Activated effector memory CD4-positive, alpha-beta T cell treated with anti-CD3 and anti-CD28 coated beads, Interleukin-2, amount 50 U/mL, for 16 hours (primary cell): Measurements from ENCODE around the gene NEU4.
"Not testable (repeated sequence)": the region's sequence is repeated elsewhere in the genome, so short reads cannot be mapped to it uniquely, and the experiment has no call there.

Source experiments
- DNase-seq: peaks from one replicate; pipeline ENCODE4 v3.0.0-alpha.2; 2020

Gene NEU4

GRCh38 chr2:241799522-241800197 lies 9.3 kb upstream of the NEU4 start:
- peak; percentile 62 for DNase-seq

- peak; percentile 45 for DNase-seq
These were observed 8.6 kb upstream of the NEU4 start for GRCh38 chr2:241800198-241800903.

GRCh38 chr2:241801611-241802420 lies 7.2 kb upstream of the NEU4 start:
- peak; percentile 58 for DNase-seq

GRCh38 chr2:241802421-241803318 lies 6.3 kb upstream of the NEU4 start:
- DNase-seq: peak; percentile 58

- peak; percentile 76 for DNase-seq
These were observed 5.3 kb upstream of the NEU4 start for GRCh38 chr2:241803387-241804325.

- DNase-seq: peak; percentile 64
These were observed 4.4 kb upstream of the NEU4 start for GRCh38 chr2:241804326-241805229.

- not testable (repeated sequence) for DNase-seq
These were observed 2.8 kb upstream of the NEU4 start for GRCh38 chr2:241806217-241806616.

- no peak for DNase-seq
These were observed 807 bp upstream of the NEU4 start for GRCh38 chr2:241808051-241808720.

GRCh38 chr2:241809383-241810306 lies 652 bp downstream of the NEU4 start:
- no peak for DNase-seq

GRCh38 chr2:241810307-241811200 lies 1.6 kb downstream of the NEU4 start:
- DNase-seq: no peak

- DNase-seq: no peak
These were observed 2.4 kb downstream of the NEU4 start for GRCh38 chr2:241811201-241811951.

GRCh38 chr2:241811952-241812729 lies 3.1 kb downstream of the NEU4 start:
- no peak for DNase-seq

- no peak for DNase-seq
These were observed 4.0 kb downstream of the NEU4 start for GRCh38 chr2:241812730-241813643.

- DNase-seq: no peak
These were observed 4.8 kb downstream of the NEU4 start for GRCh38 chr2:241813644-241814392.
